Keratinocyte (primary cell): Measurements from ENCODE around the gene MCF2L2. TPM values are rescaled to one million over a fixed set of nuclear protein-coding genes. Genes with fewer than 3 reads are reported as not detected.

Experiments
- DNase-seq: peaks from one replicate; pipeline ENCODE4 v3.0.0-alpha.2; 2011; ENCODE audit warnings: low read depth, missing footprints, low spot score
- FAIRE-seq: peaks from 2 replicates; lab custom pipeline; 2011; peaks lifted over from hg19 to GRCh38; lab: Jason Lieb, UNC
- H2AFZ ChIP-seq: 2 replicates; pipeline ENCODE4 v1.6.0; 2012; ENCODE audit warnings: low read length, control low read depth, inconsistent platforms; ENCODE audit not compliant: control insufficient read depth
- H3K27ac ChIP-seq: 2 replicates; pipeline ENCODE4 v1.5.1; 2011; ENCODE audit warnings: low read length; ENCODE audit not compliant: control insufficient read depth, insufficient read depth
- H3K27me3 ChIP-seq: 3 replicates; pipeline ENCODE4 v1.6.0; 2011; ENCODE audit warnings: low read length; ENCODE audit not compliant: control insufficient read depth, insufficient read depth; ENCODE audit errors: extremely low read depth
- H3K36me3 ChIP-seq, 2 experiments: 2 replicates in 1 of 2; 3 replicates in 1 of 2; pipeline ENCODE4 v1.5.1; 2011; ENCODE audit warnings: low read length in 2 of 2, mild to moderate bottlenecking in 1 of 2; ENCODE audit not compliant: control insufficient read depth in 2 of 2, insufficient read depth in 2 of 2; ENCODE audit errors: extremely low read depth in 1 of 2
- H3K4me1 ChIP-seq: 3 replicates; pipeline ENCODE4 v1.5.1; 2011; ENCODE audit warnings: low read length; ENCODE audit not compliant: control insufficient read depth, insufficient read depth; ENCODE audit errors: extremely low read depth
- H3K4me2 ChIP-seq: 3 replicates; pipeline ENCODE4 v1.6.0; 2011; ENCODE audit warnings: low read depth, low read length; ENCODE audit not compliant: control insufficient read depth, insufficient read depth; ENCODE audit errors: extremely low read depth
- H3K4me3 ChIP-seq, 3 experiments: fragments of 200-600 bp in 1 of 3; sonication (generic) in 1 of 3; 2 replicates in 2 of 3; 3 replicates in 1 of 3; pipeline ENCODE4 v1.5.1; 2011 to 2016; ENCODE audit warnings: low read length in 3 of 3, mild to moderate bottlenecking in 3 of 3, control low read depth in 2 of 3, inconsistent platforms in 1 of 3, low read depth in 1 of 3, mixed read lengths in 1 of 3, mixed run types in 1 of 3, moderate library complexity in 1 of 3; ENCODE audit not compliant: control insufficient read depth in 2 of 3, insufficient read depth in 2 of 3; ENCODE audit errors: extremely low read depth in 1 of 3
- H3K79me2 ChIP-seq: 2 replicates; pipeline ENCODE4 v1.6.0; 2012; ENCODE audit warnings: low read length; ENCODE audit not compliant: control insufficient read depth, insufficient read depth
- H3K9ac ChIP-seq: 3 replicates; pipeline ENCODE4 v1.6.0; 2011; ENCODE audit warnings: low read length; ENCODE audit not compliant: control insufficient read depth, insufficient read depth; ENCODE audit errors: extremely low read depth
- H3K9me1 ChIP-seq: 3 replicates; pipeline ENCODE4 v1.6.0; 2011; ENCODE audit warnings: low read length; ENCODE audit not compliant: control insufficient read depth, insufficient read depth; ENCODE audit errors: extremely low read depth
- H3K9me3 ChIP-seq: 2 replicates; pipeline ENCODE4 v1.5.1; 2012; ENCODE audit warnings: low read depth, low read length; ENCODE audit not compliant: control insufficient read depth
- H4K20me1 ChIP-seq: 3 replicates; pipeline ENCODE4 v1.6.0; 2011; ENCODE audit warnings: low read length; ENCODE audit not compliant: control insufficient read depth, insufficient read depth; ENCODE audit errors: extremely low read depth
- EZH2 ChIP-seq: IDR thresholded peaks from one replicate; pipeline ENCODE4 v1.6.1; 2012; ENCODE audit warnings: inconsistent platforms, mild to moderate bottlenecking, low read length, moderate library complexity
- dilution Hi-C: fragments of 300-500 bp; cut with MboI; formaldehyde crosslinking; loops from one replicate; pipeline ENCODE4 v1.7.0; 2020; ENCODE audit warnings: low sequenced_read_pairs; ENCODE audit not compliant: extremely low pct_ligation_motif_present
- polyA plus RNA-seq, 5 experiments: library from polyadenylated mRNA; depleted of rRNA in 3 of 5; stranded (reverse) in 3 of 5; stranded (forward) in 1 of 5; unstranded in 1 of 5; fragments of >200 nt; gene quantifications; 1 replicate in 1 of 5; 2 replicates in 3 of 5; 3 replicates in 1 of 5; pipeline versions ENCODE4 v1.2.1 to v1.2.3, GENCODE V29; 2011 to 2012; ENCODE audit warnings: missing spikeins in 2 of 5, low read depth in 1 of 5, low replicate concordance in 1 of 5
- TF ChIP-seq, protein P1 (sequence below), 3 experiments: IDR thresholded peaks in 1 of 3; conservative IDR thresholded peaks in 1 of 3; optimal IDR thresholded peaks in 1 of 3; 2 replicates in 2 of 3; 3 replicates in 1 of 3; pipeline versions ENCODE3 to v1.5.1; 2011; ENCODE audit warnings: low read length in 3 of 3, mild to moderate bottlenecking in 3 of 3, moderate library complexity in 2 of 3, control low read depth in 1 of 3, inconsistent platforms in 1 of 3; ENCODE audit not compliant: insufficient read depth in 2 of 3; ENCODE audit errors: extremely low read depth in 1 of 3

Gene MCF2L2
- polyA plus RNA-seq, 1 donor (not counting 4 experiments of a cell fraction or from before 2014, with no cell fraction given): 0.26 TPM

DNA sequence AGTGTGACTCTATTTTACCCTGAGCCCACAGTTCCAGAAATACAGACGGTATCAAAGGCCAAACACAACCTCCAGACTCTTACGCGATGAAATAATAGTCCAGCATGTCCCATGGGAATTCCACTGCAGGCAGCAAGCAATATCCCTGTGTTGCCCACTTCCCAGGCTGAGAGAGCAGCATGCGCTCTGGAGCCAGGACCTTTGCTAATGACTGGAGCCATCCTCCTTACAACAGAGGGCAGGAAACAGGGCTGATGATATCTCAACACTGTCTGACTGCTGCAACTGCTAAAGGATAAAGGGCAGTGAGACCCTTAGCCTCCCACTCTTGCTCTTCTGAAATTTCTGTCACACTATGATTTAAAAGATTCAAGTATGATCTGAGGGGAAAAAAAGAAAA, 34.8 kb downstream of the MCF2L2 start:
- TF ChIP-seq EZH2: no peak
- TF ChIP-seq, protein P1, sequence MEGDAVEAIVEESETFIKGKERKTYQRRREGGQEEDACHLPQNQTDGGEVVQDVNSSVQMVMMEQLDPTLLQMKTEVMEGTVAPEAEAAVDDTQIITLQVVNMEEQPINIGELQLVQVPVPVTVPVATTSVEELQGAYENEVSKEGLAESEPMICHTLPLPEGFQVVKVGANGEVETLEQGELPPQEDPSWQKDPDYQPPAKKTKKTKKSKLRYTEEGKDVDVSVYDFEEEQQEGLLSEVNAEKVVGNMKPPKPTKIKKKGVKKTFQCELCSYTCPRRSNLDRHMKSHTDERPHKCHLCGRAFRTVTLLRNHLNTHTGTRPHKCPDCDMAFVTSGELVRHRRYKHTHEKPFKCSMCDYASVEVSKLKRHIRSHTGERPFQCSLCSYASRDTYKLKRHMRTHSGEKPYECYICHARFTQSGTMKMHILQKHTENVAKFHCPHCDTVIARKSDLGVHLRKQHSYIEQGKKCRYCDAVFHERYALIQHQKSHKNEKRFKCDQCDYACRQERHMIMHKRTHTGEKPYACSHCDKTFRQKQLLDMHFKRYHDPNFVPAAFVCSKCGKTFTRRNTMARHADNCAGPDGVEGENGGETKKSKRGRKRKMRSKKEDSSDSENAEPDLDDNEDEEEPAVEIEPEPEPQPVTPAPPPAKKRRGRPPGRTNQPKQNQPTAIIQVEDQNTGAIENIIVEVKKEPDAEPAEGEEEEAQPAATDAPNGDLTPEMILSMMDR (optimal IDR thresholded peaks at IDR 0.05 in 1 of 3, IDR thresholded peaks at IDR 0.05 in 1 of 3, conservative IDR thresholded peaks at IDR 0.05 in 1 of 3; ENCODE audit: extremely low read depth in 1 of 3, insufficient read depth in 2 of 3, low read length in 3 of 3): no peak
- Histone ChIP-seq H3K36me3 (no peaks in the 10 kb centered on the region), H3K4me2 (no peak overlapping the region), H3K4me1 (no peaks in the 10 kb centered on the region), H3K27me3 (peaks cover 5% of the 10 kb centered on the region), H3K4me3 (no peak overlapping the region), H3K27ac (no peak overlapping the region), H3K9me1 (no peaks in the 10 kb centered on the region), H4K20me1 (no peaks in the 10 kb centered on the region), H3K9ac (no peak overlapping the region), H2AFZ (no peak overlapping the region), H3K9me3 (no peaks in the 10 kb centered on the region), H3K79me2 (no peaks in the 10 kb centered on the region)
- dilution Hi-C loops: no loop called here
- FAIRE-seq (no peak), DNase-seq (no peak)

DNA sequence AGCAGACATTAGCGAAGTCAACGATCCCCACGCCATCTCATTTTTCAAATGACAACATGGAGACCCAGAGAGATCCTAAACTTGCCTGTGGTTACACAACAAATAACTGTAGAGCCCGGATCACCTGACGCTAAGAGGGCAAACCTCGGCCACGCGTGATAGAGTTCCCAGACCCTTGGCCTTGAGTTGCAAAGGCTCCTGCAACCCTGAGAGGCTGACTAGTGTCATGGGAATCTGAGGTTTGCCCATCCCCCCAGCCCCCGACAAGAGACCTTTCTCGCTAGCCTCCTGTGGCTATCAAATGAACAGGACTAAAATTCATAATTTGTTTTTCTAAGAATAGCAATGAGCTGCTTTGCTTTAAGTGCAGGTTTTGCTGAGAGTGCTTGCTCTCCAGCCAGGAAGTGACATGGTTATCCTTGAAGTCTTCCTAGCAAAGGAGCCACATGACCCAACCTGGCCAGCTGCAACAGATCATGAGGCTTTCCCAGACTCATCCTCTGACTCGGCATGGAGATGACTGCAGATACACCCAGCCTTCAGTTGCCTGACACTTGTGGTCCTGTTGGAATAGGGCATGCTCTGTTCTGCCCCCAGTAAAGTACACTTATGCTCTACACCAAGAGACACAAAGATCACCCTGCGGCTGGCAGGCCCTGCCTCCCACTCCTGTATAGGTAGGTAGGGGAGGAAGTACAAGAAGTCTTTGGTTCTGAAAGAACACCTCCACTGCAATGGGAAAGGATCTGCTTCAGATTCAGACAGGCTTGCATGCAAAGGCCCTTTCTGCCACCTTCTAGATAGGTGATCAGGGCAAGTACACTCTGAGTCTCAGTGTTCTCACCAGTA, 36.0 kb downstream of the MCF2L2 start:
- Histone ChIP-seq H3K27ac (no peak overlapping the region), H4K20me1 (no peaks in the 10 kb centered on the region), H2AFZ (no peak overlapping the region), H3K79me2 (no peaks in the 10 kb centered on the region), H3K27me3 (peaks cover 5% of the 10 kb centered on the region), H3K36me3 (no peaks in the 10 kb centered on the region), H3K9ac (no peak overlapping the region), H3K4me1 (no peaks in the 10 kb centered on the region), H3K9me3 (no peaks in the 10 kb centered on the region), H3K4me2 (no peak overlapping the region), H3K9me1 (no peaks in the 10 kb centered on the region), H3K4me3 (no peak overlapping the region)
- DNase-seq (no peak), FAIRE-seq (peak; percentile 23)
- dilution Hi-C loops: no loop called here
- no peak for TF ChIP-seq EZH2
- TF ChIP-seq, protein P1 (optimal IDR thresholded peaks at IDR 0.05 in 1 of 3, IDR thresholded peaks at IDR 0.05 in 1 of 3, conservative IDR thresholded peaks at IDR 0.05 in 1 of 3; ENCODE audit: extremely low read depth in 1 of 3, insufficient read depth in 2 of 3, low read length in 3 of 3): no peak
